Mucosa of stomach (tissue), 1 donor: ENCODE measurements around the gene STON2.

Experiments used
- H3K27me3 ChIP-seq: one replicate; pipeline ENCODE4 v1.7.0; 2013; ENCODE audit warnings: mild to moderate bottlenecking, low read length; ENCODE audit not compliant: control insufficient read depth, insufficient read depth
- H3K36me3 ChIP-seq: one replicate; pipeline ENCODE4 v1.7.0; 2013; ENCODE audit warnings: low read length; ENCODE audit not compliant: control insufficient read depth, insufficient read depth
- H3K4me1 ChIP-seq: one replicate; pipeline ENCODE4 v1.7.0; 2013; ENCODE audit warnings: mild to moderate bottlenecking, low read length; ENCODE audit not compliant: control insufficient read depth, insufficient read depth
- H3K4me3 ChIP-seq: one replicate; pipeline ENCODE4 v1.7.0; 2013; ENCODE audit warnings: low read length
- H3K9ac ChIP-seq: one replicate; pipeline ENCODE4 v1.7.0; 2013; ENCODE audit warnings: mild to moderate bottlenecking, low read length, moderate library complexity
- H3K9me3 ChIP-seq: one replicate; pipeline ENCODE4 v1.7.0; 2013; ENCODE audit warnings: mild to moderate bottlenecking, low read length, moderate library complexity; ENCODE audit not compliant: control insufficient read depth
- donor health status: Pancreatic carcinoma.

The STON2 gene

DNA sequence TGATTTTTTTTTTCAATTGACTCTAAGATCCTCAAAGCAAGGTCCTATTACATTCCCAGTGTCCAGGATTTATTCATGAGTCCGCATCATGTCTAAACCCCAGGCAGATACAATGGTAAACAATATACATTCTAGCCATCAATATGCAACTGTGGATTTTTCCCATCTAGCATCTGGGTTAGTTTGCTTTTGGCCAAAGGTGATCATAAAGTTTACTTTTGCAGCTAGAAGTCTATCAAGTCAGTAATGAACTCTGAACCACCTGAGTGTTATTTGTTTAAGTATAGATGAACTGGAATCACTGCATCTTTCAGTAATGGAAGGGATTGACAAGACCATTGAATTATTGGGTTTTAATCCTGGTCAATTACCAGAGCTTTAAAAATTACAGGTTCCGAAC is 80.8 kb downstream of the STON2 start:
- Histone ChIP-seq H3K4me3 (no peak overlapping the region), H3K9ac (no peak overlapping the region), H3K4me1 (peaks cover 18% of the 10 kb centered on the region)

DNA sequence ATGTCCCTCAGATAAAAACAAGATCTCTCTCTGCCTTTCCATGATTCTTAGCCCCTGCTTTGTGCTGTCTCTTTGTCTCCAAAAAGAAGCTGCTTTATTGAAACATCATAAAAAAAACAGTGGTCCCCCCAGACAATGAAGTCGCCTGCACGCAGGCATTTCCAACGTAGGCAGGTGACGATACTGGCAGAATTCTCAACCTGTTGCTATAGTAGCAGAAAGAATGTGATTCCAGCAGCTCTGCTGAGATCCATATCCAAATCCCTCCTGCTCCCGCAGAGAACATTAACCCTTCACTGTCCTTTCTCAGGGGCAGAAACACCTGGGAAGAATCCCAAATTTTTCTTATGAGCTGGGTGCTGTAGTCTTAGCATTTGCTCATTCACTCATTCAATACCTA is 84.8 kb downstream of the STON2 start:
- no peaks in the 10 kb centered on the region for H3K9me3 ChIP-seq
- H3K4me3 ChIP-seq: no peak overlapping the region
- H3K9ac ChIP-seq: no peak overlapping the region
- peaks cover 14% of the 10 kb centered on the region for H3K4me1 ChIP-seq
- no peaks in the 10 kb centered on the region for H3K36me3 ChIP-seq
- no peaks in the 10 kb centered on the region for H3K27me3 ChIP-seq

More for the DNA sequence above, 80.8 kb downstream of the STON2 start:
- Histone ChIP-seq H3K27me3 (no peaks in the 10 kb centered on the region), H3K9me3 (no peaks in the 10 kb centered on the region), H3K36me3 (no peaks in the 10 kb centered on the region)

DNA sequence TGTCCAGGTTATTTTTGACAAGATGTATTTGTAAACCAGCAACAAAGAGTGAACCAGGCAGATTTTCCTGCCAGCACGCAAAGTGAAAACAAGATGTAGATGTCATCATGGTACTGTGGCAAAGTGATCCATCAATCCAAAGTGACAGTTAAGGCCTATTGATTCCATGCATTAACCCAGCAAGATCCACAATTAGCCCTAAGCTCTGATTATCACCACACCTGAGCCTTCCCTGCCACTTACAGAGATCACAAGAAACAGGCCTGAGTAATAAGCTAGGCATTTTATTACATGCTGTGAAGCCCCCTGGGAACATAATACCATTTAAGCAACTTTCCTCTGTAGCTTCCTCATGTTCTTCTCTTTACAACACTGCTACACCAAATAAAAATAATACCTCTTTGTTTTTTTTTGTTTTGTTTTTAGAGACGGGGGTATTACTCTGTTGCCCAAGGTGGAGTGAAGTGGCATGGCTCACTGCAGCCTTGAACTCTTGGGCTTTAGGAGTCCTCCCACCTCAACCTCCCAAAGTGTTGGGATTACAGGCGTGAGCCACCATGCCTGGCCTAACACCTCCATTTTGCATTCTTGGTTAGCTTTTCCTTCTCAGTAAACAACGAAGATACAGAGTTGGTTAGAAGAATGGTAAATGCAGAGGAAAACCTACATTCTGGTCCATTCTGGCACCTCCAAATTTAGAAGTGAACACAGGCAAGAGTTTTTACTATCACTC is 85.5 kb downstream of the STON2 start:
- H3K4me1 ChIP-seq: peaks cover 8% of the 10 kb centered on the region
- no peak overlapping the region for H3K9ac ChIP-seq
- no peaks in the 10 kb centered on the region for H3K27me3 ChIP-seq
- no peaks in the 10 kb centered on the region for H3K9me3 ChIP-seq
- no peak overlapping the region for H3K4me3 ChIP-seq
- no peaks in the 10 kb centered on the region for H3K36me3 ChIP-seq

DNA sequence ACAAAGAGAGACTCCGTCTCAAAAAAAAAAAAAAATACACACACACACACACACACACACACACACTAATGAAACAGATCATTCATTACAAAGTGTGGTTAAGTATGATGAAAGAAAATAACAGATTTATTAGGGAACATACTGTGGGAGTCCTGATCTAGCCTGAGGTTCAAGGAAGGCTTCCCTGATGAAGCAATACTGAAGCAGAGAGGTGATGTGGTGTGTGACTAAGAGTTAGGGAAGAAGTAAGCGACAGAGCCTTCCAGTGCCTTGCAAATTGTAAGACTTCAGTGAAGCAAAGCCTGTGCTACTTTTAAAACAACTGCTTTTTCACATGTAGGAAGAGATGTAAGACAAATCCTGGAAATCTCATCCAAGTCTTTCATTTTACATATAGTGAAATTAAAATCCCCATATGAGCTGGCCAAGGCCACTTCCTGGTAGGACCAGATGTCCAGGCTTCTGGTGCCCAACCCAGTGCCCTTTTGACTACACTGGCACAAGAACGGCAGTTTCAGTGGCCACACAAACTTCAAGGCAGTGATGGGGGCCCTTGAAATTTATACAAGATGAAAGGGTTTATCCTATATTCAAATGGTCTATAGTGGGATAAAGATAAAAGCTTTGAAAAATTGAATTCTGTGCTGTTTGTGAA is 86.2 kb downstream of the STON2 start:
- H3K9me3 ChIP-seq: no peaks in the 10 kb centered on the region
- H3K4me3 ChIP-seq: no peak overlapping the region
- no peaks in the 10 kb centered on the region for H3K27me3 ChIP-seq
- no peak overlapping the region for H3K9ac ChIP-seq
- peaks cover 7% of the 10 kb centered on the region for H3K4me1 ChIP-seq
- no peaks in the 10 kb centered on the region for H3K36me3 ChIP-seq

DNA sequence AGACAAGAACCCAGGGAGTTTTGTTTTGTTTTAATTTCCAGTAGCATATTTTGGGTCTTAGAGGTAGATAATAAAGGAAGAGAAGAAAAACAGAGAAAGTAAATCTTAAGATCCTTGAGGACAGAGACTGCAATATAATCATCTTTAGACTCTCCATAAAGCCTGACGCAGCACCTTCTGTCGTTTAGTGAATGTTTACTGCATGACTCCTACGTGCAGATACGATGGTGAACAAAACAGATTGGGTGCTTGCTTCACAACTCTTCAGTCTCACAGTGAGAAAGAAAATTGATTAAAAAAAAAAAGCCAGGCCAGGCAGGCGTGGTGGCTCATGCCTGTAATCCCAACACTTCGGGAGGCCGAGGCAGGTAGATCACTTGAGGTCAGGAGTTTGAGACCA is 86.9 kb downstream of the STON2 start:
- H3K4me3 ChIP-seq: no peak overlapping the region

DNA sequence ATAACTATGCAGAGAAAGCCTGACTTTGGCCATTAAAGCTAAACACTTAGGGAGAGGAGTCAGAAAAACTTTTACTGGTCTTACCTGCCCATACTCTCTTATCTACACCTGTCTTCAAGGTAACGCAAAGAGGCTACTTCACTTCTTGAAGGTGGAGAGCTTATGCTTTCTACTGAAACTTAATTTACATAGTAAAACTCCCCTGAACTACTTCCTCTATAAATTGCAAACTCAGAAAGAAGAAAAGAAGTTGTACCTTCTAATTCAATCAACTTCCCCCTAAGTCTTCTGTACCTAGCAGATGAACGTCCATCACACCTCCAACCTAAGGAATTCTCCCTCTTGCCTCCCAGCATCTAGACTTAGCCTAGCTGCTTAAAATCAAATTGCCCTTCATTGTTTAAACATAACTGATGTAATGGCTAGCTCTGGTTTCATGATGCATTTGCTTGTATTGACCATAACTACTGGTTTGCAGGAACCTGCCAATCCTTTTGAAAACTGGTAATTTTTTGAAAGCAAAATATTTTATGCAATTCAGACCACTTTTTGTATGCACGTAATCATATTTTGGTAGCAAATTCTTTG is 87.7 kb downstream of the STON2 start:
- H3K4me3 ChIP-seq: no peak overlapping the region
- H3K4me1 ChIP-seq: peaks cover 7% of the 10 kb centered on the region
- no peaks in the 10 kb centered on the region for H3K36me3 ChIP-seq
- H3K27me3 ChIP-seq: no peaks in the 10 kb centered on the region
- no peaks in the 10 kb centered on the region for H3K9me3 ChIP-seq
- H3K9ac ChIP-seq: no peak overlapping the region

More for the DNA sequence above, 86.9 kb downstream of the STON2 start:
- Histone ChIP-seq H3K4me1 (peaks cover 7% of the 10 kb centered on the region), H3K36me3 (no peaks in the 10 kb centered on the region), H3K9ac (no peak overlapping the region), H3K9me3 (no peaks in the 10 kb centered on the region), H3K27me3 (no peaks in the 10 kb centered on the region)

DNA sequence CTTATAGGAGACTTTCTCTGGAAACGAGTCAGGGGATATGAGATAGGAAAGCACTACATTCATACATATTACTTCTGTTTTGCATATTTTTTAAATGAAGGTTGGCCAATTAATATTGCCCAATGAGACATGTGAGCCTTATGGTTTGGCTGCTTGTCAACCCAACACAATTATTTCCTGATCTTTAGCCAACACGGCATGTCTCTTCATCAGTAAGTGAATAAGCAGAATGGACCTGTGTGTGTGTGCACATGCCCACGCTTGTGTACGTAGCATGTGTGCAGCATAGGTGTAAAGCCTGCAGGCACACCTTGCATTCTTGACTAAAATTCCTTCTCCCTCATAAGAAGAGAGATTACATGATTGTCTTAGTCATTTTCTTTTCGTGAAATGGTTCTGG is 88.3 kb downstream of the STON2 start:
- Histone ChIP-seq H3K9ac (no peak overlapping the region), H3K4me1 (peaks cover 7% of the 10 kb centered on the region), H3K27me3 (no peaks in the 10 kb centered on the region), H3K4me3 (no peak overlapping the region), H3K9me3 (no peaks in the 10 kb centered on the region), H3K36me3 (no peaks in the 10 kb centered on the region)

DNA sequence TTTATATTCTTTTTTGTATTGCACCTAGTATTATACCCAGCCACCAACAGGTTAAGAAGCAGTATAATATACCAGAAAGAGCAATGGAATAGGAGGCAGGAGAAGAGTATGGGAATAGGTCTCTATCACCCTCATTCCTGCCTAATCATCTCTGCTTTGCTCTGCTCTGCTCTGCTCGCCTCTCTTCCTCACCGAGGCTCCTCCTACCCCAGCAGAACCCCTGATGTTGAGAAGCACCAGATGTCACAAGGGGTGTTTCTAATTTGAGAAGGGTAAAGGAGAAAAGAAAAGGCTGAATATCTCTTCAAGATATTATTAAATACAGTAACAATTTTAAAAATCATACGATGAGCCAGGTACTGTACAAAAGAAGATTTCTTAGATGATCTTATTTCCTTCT is 89.0 kb downstream of the STON2 start:
- Histone ChIP-seq H3K9me3 (no peaks in the 10 kb centered on the region), H3K4me3 (no peak overlapping the region), H3K27me3 (no peaks in the 10 kb centered on the region), H3K4me1 (peaks cover 7% of the 10 kb centered on the region), H3K9ac (no peak overlapping the region), H3K36me3 (no peaks in the 10 kb centered on the region)

DNA sequence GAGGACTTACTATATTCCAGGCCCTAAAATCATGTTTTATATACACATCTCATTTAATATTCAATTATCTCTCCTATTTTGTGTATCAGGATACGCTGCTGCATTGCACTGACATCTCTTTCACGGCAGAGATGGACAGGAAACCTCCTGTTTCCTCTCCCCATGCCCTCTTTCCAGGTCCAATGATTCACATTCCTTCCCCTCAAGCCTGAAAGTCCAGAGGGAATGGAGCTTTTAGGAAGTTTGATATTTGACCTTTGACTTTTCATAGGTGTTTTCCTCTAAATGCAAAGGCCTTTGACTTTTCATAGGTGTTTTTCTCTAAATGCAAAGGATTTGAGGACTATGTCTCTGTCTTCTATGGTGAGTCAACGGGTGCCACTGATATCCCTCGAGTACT is 89.5 kb downstream of the STON2 start:
- H3K9ac ChIP-seq: no peak overlapping the region
- H3K4me3 ChIP-seq: no peak overlapping the region
- peaks cover 7% of the 10 kb centered on the region for H3K4me1 ChIP-seq
- H3K9me3 ChIP-seq: no peaks in the 10 kb centered on the region
- no peaks in the 10 kb centered on the region for H3K36me3 ChIP-seq
- no peaks in the 10 kb centered on the region for H3K27me3 ChIP-seq

DNA sequence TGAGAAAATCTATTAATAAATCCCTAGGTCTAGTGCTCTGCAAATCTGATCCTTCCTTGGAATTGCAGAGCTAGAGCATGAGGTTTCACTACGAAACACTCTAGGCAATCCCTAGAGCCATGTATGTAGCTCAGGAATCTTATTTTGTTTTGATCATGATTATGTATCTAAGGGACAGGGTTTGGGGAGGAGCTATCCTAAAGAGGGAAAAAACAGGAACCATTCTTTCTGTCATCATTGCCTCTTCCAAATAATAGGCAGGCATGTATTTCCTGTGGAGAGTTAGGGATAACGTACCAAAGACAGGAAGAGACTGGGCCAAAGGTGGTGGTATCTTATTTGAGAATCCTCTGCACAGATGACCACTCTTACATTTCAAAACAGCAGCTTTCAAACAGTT is 90.6 kb downstream of the STON2 start:
- Histone ChIP-seq H3K9ac (no peak overlapping the region), H3K4me3 (no peak overlapping the region), H3K4me1 (peaks cover 8% of the 10 kb centered on the region), H3K9me3 (no peaks in the 10 kb centered on the region), H3K36me3 (no peaks in the 10 kb centered on the region), H3K27me3 (no peaks in the 10 kb centered on the region)

DNA sequence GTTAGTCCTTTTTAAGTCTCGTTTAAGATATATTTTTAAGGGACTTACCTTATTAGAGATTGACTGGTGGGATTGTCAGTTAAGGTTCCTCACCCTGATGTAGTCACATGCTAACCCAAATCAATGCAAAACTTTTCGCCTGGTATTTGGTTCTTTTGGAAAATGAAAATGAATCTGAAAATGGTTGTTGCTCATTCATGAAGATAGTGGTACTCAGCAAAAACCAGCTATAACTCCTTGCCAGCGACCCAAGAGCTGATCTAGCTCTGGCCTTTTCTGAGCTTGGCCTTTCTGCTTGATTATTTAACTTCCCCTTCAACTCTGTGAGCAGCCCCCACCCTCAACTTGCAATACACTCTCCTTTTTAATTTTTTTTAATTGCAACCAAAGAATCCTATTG is 94.4 kb downstream of the STON2 start:
- Histone ChIP-seq H3K4me1 (peaks cover 27% of the 10 kb centered on the region), H3K9ac (no peak overlapping the region)

DNA sequence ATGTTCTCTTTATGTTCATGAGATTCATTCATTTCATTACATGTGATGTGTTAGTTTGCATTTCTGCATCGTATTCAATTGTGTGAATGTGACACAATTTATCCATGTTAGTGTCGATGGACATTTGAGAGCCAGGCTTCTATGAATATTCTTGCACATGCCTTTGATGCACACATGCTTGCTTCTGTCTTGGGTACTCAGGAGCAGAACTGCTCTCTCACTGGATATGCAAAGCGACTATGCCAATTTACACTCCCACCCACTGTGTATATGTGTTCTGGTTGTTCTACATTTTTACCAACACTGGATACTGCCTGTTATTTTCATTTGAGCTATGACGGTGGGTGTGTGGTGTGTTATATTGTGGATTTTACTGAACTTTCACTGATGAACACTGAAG is 95.1 kb downstream of the STON2 start:
- H3K36me3 ChIP-seq: no peaks in the 10 kb centered on the region
- no peak overlapping the region for H3K9ac ChIP-seq
- peaks cover 27% of the 10 kb centered on the region for H3K4me1 ChIP-seq
- H3K9me3 ChIP-seq: no peaks in the 10 kb centered on the region
- H3K4me3 ChIP-seq: no peak overlapping the region
- no peaks in the 10 kb centered on the region for H3K27me3 ChIP-seq

More for the DNA sequence above, 94.4 kb downstream of the STON2 start:
- no peaks in the 10 kb centered on the region for H3K36me3 ChIP-seq
- H3K9me3 ChIP-seq: no peaks in the 10 kb centered on the region
- no peaks in the 10 kb centered on the region for H3K27me3 ChIP-seq
- no peak overlapping the region for H3K4me3 ChIP-seq
